Cortex of kidney (tissue), 1 donor: ENCODE measurements around the gene TAP2.
"Not testable (repeated sequence)": the region's sequence is repeated elsewhere in the genome, so short reads cannot be mapped to it uniquely, and the experiment has no call there.

ENCODE experiments used
- DNase-seq: peaks from one replicate; lab custom pipeline; 2025; lab: John Stamatoyannopoulos, UW

TAP2 gene

DNA sequence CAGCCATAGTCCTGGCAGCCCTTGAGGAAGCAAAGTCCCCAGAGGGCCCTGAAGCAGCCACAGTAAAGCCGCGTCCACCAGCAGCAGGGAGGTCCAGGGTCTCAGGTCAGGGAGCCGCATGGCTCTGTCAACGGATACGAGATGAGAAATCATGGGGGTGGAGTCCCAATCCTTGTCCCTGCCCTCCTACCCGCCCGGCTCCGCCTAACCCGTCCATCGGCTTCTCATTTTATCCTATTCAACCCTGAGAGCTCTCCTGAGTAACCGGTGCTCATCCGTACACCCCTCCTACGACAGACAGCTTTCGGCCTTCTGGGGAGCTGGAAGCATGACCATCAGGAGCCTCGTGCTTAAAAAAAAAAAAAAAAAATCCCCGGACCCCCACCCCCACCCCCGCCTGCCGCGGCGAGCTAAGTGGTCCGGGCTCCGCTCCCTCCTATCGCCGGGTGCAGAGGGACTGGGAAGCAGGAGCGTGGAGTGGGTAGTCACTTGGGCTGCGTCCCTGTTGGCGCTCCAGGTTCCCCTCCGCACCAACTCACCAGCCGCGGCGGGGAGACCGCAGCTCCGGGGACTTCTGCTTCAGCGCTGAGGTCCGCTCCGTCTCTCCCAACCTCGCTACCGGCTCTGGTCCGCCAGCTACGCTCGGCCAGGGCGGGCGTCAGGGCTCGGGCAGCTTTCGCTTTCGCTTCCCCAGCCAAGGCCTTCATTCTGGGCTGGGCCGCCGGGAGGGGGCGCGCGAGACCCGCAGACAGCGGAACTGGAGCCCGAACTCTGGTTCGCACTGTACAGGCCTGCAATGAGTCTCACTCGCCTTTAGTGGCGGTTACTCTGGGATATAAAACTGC, at the start of gene TAP2:
Gene TAP2, minus strand, starts transcription at position 626 of the 845 bp plus-strand sequence. Its CDS starts 506 bp downstream, at position 120.
- DNase-seq: no peak

DNA sequence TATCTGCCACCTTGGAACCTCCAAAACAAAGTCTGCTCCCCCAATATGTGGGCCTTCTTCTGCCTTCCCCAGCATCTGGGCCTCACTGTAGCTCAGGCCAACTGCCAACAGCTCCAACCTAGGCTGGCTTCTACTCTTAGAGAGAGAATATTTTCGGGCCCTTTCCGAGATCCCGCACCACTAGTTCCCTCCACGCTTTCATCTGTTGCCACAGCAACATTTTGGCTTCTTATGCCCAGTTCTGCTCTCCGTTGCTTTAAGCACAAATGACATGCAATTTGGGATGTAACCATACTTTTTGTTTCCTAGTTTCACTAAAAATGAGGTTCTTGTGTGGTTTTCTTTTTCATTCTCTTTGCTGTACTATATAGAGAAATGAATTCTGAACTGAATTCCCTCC, 49.1 kb upstream of the TAP2 start:
- DNase-seq: no peak

DNA sequence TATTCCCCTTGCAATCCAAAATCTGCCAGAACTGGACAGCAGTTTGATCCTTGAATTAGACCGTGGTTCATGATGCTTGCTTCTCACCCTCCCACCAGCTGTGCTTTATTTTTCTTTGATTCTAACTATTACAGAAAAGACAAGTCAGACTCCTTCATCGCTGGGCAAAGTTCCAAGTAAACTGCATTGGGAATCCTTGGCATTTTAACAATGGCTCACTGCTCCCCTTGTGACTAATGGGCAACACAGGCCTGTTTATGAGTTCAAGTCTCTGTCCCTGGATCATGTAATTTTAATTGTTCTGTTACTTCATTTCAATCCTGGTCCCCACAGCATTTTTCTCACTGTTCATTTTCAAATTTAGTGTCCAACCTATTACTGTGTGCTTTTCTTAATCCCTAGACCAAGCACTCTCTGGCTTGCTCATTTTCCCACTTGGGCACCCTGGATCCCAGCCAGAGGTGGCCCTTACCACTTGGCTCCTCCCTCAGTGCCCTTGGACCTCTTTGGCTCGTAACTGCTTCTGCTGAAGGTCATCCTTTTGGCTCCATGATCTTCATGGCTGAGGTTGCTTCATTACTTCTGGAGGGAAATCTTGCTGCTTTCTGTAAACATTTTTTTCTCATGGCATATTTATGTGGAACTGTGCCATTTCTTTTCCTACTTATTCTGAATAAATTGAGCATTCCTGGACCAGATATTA, 48.3 kb upstream of the TAP2 start:
- DNase-seq: no peak

DNA sequence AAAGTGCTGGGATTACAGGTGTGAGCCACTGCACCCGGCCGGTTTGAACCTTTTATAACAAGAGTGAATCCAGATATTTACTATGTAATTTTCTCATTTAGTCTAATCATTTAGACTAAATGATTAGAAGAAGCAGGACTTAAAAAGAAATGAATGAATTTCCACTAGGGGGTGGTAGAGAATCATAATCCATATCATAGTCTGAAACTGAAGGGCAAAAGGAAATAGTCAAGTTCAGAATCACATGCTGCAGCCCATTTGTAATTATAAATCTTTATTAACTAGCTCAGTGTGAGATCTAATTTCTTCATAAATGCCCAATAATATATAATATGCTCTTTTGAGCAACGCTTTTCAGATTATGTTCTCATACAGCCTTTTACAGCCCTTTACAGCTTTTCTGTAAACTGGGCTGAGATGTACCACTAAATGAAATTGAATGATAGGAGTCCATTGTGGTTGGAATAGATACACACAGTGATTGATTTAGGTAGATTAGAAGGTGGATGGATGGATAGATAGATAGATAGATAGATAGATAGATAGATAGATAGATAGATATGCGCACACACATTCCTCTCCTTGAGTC, 47.3 kb upstream of the TAP2 start:
- DNase-seq: no peak

DNA sequence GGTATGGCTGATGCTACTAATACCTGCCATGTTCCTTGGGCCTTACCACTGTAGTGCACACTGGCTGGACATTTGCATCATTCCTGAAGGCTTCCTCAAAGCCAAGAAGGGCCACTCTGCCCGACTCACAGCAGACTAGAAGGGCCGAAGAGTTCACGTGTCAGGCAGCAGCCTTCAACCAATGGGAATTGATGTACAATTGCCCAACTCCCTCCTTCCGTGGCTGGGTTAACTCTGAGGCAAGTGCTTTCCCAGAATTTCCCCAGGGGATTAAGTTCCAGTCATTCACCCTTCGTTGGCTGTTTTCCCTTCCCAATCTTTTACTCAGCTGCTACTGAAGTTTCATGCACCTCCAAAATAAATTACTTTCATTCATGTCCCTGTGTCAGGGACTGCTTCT, 45.2 kb upstream of the TAP2 start:
- DNase-seq: no peak

DNA sequence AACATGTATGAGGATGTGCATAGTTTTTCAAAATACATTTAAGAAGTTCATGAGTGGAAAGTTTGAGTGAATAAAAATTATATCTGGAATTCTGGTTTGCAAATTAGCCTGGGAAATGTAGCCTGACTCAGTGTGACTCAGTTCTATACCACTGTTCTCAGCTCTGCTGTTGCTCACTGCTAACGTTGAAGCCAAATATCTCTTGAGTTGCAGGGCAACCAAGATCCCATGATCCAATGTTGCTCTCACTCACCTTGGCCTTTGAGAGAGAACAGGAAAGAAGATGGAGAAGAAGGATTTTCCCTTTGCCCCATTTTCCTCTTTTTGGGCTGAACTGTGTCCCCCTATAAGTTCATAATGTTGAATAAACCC, 44.3 kb upstream of the TAP2 start:
- DNase-seq: no peak

DNA sequence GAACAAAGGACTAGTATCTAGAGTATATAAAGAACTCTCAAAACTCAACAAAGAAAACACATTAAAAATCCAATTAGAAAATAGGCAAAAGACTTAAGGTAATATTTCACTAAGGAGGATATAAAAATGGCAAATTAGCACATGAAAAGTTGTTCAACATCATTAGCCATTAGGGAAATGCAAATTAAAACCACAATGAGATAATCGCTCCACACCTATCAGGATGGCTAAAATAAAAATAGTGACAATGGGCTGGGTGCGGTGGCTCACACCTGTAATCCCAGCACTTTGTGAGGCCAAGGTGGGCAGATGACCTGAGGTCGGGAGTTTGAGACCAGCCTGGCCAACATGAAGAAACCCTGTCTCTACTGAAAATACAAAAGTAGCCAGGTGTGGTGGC, 42.4 kb upstream of the TAP2 start:
- DNase-seq: not testable (repeated sequence)

DNA sequence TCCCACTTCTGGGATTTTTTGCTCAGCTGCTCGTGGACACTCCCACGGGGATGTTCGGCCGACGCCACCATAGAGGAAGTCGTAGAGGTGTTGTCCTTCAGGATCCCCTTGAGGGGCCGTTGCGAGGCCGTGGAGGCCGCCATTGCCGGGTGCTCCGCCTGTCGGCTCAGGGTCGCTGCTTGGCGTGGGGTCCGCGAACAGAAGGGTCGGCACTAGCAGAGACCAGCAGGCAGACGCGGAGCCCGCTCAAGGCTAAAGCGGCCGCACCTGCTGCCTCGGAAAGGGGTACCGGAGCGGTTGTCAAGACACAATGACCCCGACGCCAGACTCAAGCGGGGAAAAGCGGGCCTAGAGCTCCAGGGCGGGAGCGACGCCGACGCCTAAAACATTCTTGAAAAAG, 41.2 kb upstream of the TAP2 start:
- DNase-seq: no peak

DNA sequence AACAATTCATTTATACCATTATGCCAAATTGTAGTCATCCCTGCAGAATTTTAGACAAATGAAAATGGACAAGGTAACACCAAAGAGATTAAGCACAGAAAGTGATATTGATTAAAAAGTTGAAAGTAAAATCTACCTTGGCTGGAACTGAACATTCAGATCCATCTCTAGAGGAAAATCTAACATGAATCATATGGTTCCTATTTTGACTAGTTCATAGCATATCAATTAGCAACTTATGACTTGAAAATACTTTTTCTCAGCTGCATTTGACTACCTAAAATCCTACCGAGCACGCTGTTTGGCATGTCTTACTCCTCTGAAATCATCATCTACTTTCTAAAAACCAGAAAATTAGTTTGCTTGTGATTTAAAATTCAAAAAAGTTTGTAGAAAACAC, 38.1 kb upstream of the TAP2 start:
- no peak for DNase-seq

DNA sequence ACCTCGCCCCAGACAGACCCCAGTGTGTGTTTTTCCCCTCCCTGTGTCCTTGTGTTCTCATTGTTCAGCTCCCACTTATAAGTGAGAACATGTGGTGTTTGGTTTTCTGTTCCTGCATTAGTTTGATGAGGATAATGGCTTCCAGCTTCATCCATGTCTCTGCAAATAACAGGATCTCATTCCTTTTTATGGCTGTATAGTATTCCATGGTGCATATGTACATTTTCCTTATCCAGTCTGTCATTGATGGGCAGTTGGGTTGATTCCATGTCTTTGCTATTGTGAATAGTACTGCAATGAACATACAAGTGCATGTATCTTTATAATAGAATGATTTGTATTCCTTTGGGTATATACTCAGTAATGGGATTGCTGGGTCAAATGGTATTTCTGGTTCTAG, 35.4 kb upstream of the TAP2 start:
- not testable (repeated sequence) for DNase-seq

DNA sequence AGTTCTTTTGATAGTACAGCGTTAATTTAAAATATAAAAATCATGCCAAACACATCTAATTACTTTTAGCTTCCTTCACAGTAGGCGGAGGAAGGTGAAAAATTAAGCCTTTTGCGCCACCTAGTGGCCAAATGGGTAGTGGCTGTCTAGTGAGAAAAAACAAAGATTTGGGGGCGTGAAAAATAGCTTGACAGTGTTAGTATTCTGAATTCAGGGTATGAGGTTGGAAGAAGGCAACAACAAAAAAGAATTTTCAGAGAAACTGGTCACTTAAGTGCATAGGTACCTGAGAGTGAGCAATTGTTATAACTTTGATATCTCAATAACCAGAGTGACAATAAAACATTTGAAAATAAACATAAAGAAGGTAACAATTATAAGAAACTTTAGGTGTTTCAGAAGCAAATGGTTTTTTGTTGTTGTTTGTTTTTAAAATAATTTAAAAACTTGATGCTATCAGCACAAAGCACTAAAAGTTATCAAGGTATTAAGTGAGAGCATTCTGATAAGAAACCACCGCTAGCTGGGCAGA, 29.8 kb upstream of the TAP2 start:
- no peak for DNase-seq

DNA sequence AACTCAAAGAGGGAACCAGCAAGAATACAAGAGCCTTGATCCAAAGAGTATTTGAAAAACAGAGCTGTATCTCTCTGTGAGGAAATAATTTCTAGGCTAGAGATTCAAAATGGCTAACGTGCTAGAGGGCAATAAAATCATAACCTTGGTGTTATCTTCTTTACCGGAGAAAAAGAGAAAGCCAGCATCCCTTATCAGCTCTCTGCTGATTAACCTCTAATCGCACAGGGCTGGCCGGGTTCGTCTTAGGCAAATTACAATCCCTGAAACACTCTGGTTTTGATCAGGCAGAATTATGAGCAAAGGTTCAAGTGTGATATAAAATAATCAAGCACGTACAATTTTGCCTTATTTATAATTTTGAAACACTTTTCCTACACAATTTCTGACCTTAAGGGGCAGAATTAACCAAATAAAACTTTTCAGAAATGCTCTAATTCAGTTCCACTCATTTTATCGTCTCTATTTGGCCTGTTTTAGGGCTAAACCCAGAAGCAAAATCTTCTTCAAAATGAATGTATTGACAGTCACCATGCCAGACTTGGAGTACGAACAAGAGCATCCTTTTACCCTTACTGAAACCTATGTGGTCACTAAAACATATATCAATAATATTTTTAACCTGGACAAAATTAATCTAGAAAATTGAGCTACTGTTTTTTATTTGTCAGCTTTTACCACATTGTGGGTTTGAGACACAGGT, 29.2 kb upstream of the TAP2 start:
- DNase-seq: no peak

DNA sequence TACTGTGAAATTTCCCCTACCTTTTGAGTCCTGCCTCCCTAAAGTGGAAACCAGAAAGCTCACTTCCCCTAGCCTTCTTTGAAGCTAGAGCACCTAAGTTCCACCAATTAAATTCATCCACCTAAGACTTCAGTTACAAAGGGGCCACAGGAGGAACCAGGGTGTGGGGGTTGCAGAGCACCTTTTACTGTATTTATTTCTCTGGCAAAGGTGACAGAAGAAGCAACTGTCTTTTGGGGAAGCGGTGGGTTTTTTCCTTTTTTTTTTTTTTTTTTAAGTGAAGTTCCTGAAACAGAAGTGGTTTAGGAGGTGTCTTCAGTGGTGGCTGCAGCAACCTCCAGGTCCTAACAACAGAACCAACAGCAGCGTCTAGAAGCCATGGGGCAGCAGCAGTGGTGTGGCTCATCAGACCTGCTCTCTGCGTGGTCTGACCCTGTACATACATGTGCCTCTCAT, 28.5 kb upstream of the TAP2 start:
- no peak for DNase-seq

DNA sequence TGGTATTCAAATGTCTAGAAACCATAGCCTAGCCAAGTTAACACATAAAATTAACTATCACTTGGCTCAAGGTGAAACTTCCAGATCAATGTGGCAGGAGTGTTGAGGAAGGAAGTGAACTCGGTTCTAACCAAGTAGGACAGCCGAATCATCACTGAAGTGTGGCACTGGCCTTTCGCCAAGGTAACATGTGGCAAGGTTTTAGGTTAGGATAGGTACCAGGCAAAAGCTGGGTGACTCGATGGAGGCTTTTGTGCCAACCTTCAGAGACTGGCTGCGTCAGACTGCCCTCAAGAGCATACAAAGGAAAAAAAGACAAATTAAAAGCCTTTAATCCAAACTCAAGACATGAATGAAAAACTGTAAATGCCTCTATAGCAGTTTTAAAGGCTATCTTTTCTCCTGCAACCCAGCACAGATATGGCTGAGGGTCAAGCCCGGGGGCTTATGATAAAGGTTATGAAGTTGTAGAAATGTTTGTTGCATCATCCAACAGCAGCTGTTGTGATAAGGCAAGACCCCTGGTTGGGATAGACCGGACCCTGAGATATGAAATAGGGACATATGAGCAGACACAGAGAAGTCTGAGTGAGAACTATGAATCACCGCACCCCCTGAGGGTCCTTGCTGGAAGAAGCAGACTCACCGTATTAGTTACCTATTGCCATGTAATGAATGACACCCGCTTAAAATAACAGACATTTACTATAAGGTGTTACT, 27.3 kb upstream of the TAP2 start:
- DNase-seq: no peak

DNA sequence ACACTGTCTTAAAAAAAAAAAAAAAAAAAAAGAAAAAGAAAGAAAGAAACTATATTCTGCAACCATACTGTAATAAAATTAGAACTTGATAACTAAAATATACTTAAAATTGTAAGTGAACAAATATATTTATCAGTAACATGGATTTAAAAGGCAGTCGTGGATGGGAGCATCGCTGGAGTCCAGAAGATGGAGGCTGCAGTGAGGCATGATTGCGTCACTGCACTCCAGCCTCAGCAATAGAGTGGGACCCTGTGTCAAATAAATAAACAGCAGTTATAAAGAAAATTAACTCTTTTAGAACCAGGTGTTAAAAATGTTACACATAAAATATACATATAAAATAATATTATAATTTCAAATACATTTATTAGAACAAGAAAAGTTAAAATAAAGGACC, 24.2 kb upstream of the TAP2 start:
- no peak for DNase-seq

DNA sequence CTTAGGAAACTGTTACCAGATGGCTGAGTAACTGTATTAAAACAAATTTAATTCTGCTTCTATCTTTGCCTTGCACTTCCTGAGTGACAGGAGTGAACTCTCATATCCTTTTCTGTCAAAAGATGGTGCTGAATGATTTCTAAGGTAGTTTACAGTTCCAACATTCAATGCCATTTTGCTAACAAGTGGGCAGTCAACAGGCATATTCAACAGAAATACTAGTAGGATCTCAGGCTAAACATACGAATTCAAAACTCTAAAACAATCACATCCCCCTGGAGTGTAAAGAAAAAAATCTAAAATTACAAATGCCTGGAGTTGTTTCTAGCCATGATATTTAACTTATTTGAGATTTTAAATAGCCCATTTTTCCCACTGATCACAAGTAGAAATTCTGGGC, 22.1 kb upstream of the TAP2 start:
- no peak for DNase-seq

DNA sequence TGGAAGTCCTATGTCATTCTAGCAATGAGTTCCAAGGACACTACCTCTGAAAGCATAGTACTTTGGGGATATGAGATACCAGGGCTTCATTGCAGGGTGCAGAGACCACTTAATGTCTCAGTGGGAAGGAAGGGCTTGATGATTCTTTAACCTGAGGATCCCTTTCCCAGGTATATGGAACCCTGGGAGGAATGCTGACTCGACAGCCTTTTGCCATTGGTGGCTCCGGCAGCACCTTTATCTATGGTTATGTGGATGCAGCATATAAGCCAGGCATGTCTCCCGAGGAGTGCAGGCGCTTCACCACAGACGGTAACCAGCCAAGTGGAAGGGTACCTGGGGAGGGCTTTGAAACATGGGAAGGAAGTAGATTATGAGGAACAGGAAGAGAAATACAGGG, 19.7 kb upstream of the TAP2 start:
- DNase-seq: no peak

DNA sequence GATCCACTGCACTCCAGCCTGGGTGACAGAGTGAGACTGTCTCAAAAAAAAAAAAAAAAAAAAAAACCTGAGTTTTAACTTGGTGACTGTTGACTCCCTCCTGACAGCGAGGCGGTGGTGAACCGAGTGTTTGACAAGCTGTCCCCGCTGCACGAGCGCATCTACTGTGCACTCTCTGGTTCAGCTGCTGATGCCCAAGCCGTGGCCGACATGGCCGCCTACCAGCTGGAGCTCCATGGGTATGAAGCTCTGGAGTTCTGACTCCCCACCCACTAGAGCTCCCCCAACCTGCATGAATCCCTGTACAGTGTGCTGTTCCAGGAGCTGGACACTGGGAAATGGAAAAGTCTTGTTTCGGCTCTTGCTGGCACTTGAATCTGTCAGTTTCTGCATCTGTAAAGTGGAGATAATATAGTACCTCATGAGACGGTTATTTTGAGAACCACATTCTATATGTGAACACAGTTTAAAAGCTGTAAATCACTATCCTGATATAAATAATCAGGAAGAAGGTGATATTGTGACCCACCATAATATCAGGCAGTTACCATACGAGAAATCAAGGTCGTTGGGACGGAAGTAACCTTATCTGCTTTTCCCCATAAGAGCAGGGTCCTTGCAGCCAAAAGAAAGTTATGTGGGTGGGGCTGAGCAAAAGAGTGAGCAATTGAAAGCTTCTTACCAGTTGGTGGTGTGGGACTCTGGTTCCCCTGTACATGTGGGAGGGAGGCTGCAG, 18.8 kb upstream of the TAP2 start:
- DNase-seq: no peak

DNA sequence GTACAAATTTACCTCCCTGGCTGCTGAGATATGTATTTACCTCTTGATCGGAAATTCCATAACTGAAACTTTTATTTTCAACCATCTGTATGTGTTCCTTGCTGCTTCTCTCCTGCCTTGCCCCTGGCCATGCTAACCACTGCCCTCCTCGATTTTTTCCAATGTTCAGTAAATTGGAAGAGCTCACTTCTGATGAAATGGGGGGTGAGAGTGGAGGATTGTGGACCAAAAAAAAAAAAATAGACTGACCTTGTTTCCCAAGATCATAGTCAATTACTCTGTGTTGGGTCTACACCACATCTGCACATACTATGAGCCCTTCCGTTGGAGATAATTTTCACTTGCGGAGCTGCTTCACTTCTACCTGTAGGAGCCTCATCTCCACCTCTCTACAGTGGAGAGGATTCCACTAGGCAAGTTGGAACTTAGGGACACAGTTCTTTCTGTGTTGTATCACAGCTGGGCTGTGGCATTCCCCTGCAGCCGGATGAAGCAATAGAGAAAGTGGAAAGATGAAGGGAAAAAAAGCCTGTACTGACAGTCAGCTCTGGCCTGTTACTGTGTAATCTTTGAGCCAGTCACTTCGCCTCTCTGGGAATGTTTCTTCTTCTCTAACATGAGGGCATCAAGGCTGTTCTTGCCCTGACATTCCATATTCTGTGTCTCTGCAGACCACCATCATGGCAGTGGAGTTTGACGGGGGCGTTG, 17.1 kb upstream of the TAP2 start:
- no peak for DNase-seq
